Vagina (tissue), 2 donors: Measurements from ENCODE around the gene LIFR.

ENCODE experiments used
- POLR2A ChIP-seq, 2 donors: fragments of 450-650 bp; IDR thresholded peaks; one replicate each; pipeline ENCODE4 v1.6.1; 2017; ENCODE audit warnings: antibody characterized with exemption in 2 of 2, mild to moderate bottlenecking in 2 of 2, moderate library complexity in 2 of 2
- POLR2AphosphoS5 ChIP-seq, 2 donors: sonication (generic); formaldehyde crosslinking; IDR thresholded peaks; one replicate each; pipeline ENCODE4 v1.9.0; 2017; ENCODE audit warnings: antibody characterized with exemption in 2 of 2, mild to moderate bottlenecking in 2 of 2, low read depth in 1 of 2; ENCODE audit not compliant: insufficient read depth in 1 of 2

GRCh38 chr5:38548064-38548759 is 8.2 kb downstream of the LIFR start:
- TF ChIP-seq POLR2A (IDR thresholded peaks at IDR 0.05): no peak
- TF ChIP-seq POLR2AphosphoS5 (IDR thresholded peaks at IDR 0.05; ENCODE audit: insufficient read depth in 1 of 2, low read depth in 1 of 2): no peak
